Thyroid gland (tissue), 4 donors: ENCODE measurements around the gene ARHGAP45. TPM values are rescaled to one million over a fixed set of nuclear protein-coding genes. Genes with fewer than 3 reads are reported as not detected.
A peak's percentile ranks its signal among the peaks of the same experiment; 100 is the strongest.

ENCODE experiments used
- DNase-seq, 2 donors: peaks; one replicate each; pipeline ENCODE4 v3.0.0-alpha.2; 2019
- H3K27ac ChIP-seq, 3 donors: fragments of 200-600 bp; sonication (generic); 1 replicate in 2 of 3; 2 replicates in 1 of 3; pipeline ENCODE4 v1.5.1; 2016 to 2019; ENCODE audit warnings: mild to moderate bottlenecking in 1 of 3, moderate library complexity in 1 of 3
- H3K27me3 ChIP-seq: fragments of 200-600 bp; sonication (generic); one replicate; pipeline ENCODE4 v1.5.1; 2019
- H3K36me3 ChIP-seq, 2 donors: fragments of 200-600 bp; sonication (generic); one replicate each; pipeline ENCODE4 v1.5.1; 2016 to 2019
- H3K4me1 ChIP-seq, 2 donors: fragments of 200-600 bp; sonication (generic); one replicate each; pipeline ENCODE4 v1.5.1; 2017 to 2019
- H3K4me3 ChIP-seq, 3 donors: fragments of 200-600 bp; sonication (generic); replicated peaks in 1 of 3; 1 replicate in 2 of 3; 2 replicates in 1 of 3; pipeline ENCODE4 v1.5.1; 2016; ENCODE audit warnings: mild to moderate bottlenecking in 1 of 3
- H3K9me3 ChIP-seq: fragments of 200-600 bp; sonication (generic); one replicate; pipeline ENCODE4 v1.5.1; 2017
- POLR2A ChIP-seq, 2 donors: fragments of 450-650 bp; IDR thresholded peaks; one replicate each; pipeline ENCODE4 v1.6.1; 2017; ENCODE audit warnings: antibody characterized with exemption in 2 of 2, mild to moderate bottlenecking in 2 of 2, moderate library complexity in 1 of 2
- WGBS, 2 donors: methylation state at CpG; one replicate each; pipeline ENCODE4 v1.1.5; 2017; 5-methylcytosine and 5-hydroxymethylcytosine counted together
- intact Hi-C: fragments of 100-400 bp; cut with DNase I; formaldehyde crosslinking; loops from one replicate; pipeline ENCODE4 v1.15.1; 2023
- total RNA-seq, 4 donors: library from RNA; depleted of rRNA; stranded (reverse); fragments of >200 nt; gene quantifications; one replicate each; pipeline ENCODE4 v1.2.3, GENCODE V29; 2016
- TF ChIP-seq, protein P1 (sequence below), 6 experiments: fragments of 200-600 bp in 3 of 6; fragments of 450-650 bp in 3 of 6; sonication (generic) in 3 of 6; IDR thresholded peaks; one replicate each; pipeline ENCODE4 v1.5.1; 2016 to 2019; ENCODE audit warnings: antibody characterized with exemption in 6 of 6, mild to moderate bottlenecking in 2 of 6, inconsistent platforms in 1 of 6, moderate library complexity in 1 of 6

The ARHGAP45 gene
- total RNA-seq, 4 donors from 2014 or later: 11.5 to 19.8 (median 14.4) TPM

DNA sequence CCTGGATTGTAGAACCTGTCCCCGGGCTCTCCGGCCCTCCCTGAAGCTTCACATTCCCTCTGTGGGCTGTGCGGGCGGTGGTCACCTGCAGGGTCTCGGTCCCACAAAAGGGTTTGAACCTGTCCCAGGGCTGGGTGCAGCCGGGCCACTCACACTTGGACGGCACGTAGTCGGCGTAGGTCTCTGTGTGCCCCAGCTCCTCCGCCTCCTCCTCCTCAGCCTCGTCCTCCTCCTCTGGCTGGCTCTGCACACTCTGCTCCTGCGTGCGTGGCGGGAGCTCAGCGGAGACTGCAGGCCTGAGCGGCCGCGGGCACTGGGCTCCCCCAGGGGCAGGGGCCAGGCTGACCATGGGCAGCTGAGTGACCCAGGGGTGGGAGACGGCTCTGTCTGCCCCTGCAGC, 56.4 kb downstream of the ARHGAP45 start:
- Histone ChIP-seq H3K9me3 (no peaks in the 10 kb centered on the region), H3K36me3 (peaks cover 68 to 75% of the 10 kb centered on the region in 2 donors), H3K4me3 (no peak overlapping the region), H3K27ac (no peak overlapping the region), H3K4me1 (no peaks in the 10 kb centered on the region), H3K27me3 (no peaks in the 10 kb centered on the region)
- DNase-seq: no peak
- intact Hi-C loops: no loop called here
- TF ChIP-seq, protein P1, sequence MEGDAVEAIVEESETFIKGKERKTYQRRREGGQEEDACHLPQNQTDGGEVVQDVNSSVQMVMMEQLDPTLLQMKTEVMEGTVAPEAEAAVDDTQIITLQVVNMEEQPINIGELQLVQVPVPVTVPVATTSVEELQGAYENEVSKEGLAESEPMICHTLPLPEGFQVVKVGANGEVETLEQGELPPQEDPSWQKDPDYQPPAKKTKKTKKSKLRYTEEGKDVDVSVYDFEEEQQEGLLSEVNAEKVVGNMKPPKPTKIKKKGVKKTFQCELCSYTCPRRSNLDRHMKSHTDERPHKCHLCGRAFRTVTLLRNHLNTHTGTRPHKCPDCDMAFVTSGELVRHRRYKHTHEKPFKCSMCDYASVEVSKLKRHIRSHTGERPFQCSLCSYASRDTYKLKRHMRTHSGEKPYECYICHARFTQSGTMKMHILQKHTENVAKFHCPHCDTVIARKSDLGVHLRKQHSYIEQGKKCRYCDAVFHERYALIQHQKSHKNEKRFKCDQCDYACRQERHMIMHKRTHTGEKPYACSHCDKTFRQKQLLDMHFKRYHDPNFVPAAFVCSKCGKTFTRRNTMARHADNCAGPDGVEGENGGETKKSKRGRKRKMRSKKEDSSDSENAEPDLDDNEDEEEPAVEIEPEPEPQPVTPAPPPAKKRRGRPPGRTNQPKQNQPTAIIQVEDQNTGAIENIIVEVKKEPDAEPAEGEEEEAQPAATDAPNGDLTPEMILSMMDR (IDR thresholded peaks at IDR 0.05): no peak
- no peak for TF ChIP-seq POLR2A (IDR thresholded peaks at IDR 0.05)
- WGBS, 2 donors: 95 to 98% methylated on average over 11 to 19 of the region's 20 CpGs

DNA sequence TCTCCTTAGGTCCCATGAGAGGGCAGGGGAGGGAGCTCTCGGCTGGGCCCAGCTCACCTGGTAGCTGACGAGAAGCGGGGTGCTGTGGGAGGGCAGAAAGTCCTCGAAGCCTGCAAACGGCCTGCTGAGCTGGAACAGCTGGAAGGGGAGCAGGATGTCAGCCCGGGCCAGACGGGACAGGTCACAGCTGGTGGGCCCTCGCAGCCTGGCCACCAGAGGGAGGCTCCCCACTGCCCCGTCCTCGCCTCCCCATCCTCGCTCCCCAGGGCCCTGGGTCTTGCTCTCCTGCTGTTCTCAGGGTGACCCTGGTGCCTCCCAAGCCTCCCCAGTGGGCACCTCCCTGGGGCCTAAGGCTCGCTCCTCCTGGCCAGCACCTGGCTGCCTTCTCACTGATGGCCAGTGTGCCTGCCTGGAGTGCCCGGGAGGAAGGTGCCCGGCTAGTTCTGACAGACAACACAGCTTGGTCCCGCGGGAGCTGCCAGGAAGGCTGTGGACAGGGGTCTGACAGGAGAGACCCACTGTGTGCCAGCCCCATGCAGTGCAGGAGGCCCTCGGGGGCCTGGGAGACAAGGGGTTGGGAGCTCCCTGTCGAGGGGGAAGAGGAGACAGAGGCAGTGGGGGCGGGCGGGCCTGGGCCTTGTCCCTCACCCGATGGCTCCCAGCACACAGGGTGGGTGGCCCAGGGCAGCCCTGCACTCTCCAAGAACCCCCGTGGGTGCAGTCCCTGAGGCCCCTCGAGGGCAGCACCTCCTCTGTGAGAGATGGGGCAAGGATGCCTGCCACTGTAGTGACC, 57.1 kb downstream of the ARHGAP45 start:
- Histone ChIP-seq H3K4me1 (no peaks in the 10 kb centered on the region), H3K9me3 (no peaks in the 10 kb centered on the region), H3K27ac (peak overlapping the region in 1 of 3 donors; percentile 17), H3K36me3 (peaks cover 62 to 69% of the 10 kb centered on the region in 2 donors), H3K27me3 (no peaks in the 10 kb centered on the region), H3K4me3 (no peak overlapping the region)
- intact Hi-C loops: no loop called here
- DNase-seq: no peak
- TF ChIP-seq, protein P1 (IDR thresholded peaks at IDR 0.05): no peak
- TF ChIP-seq POLR2A (IDR thresholded peaks at IDR 0.05): no peak
- 92 to 98% methylated on average over 11 to 20 of the region's 23 CpGs for WGBS, 2 donors

DNA sequence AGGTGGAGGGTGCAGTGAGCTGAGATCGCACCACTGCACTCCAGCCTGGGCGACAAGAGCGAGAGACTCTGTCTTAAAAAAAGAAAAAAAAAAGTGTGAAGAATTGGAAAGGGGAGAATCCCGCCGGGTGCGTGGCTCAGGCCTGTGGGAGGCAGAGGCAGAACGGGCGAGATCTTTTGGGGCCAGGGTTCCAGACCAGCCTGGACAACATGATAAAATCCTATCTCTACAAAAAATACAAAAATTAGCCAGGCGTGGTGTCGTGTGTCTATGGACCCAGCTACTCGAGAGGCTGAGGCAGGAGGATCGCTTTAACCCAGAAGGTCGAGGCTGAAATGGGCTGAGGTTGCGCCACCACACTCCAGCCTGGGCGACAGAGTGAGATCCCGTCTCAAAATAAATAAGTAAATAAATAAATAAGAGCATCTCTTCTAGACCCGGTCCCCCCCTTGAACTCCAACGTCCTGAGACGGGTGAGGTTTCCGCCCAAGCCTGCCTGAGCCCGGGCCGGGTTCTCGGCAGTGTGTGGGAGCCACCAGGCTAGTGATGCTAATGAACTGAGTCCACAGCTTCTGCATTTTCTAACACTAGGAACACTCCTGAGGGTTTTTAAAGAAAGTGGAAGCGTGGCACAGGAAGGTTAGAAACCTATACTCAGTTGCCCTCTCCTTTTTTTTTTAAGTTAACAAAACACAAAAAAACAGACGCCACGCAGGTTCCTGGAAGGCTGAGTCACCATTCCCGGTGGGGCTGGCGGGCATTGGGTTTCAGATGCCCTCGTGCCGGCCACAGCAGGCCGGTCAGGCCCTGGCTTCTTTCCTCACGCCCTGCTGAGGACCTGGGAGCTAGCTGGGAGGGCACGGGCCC, 58.9 kb downstream of the ARHGAP45 start:
- intact Hi-C loops: no loop called here
- peaks cover 46 to 53% of the 10 kb centered on the region in 2 donors for H3K36me3 ChIP-seq
- no peaks in the 10 kb centered on the region for H3K9me3 ChIP-seq
- H3K27me3 ChIP-seq: no peaks in the 10 kb centered on the region
- no peak for DNase-seq
- H3K27ac ChIP-seq: no peak overlapping the region
- peaks cover under 1 to 9% of the 10 kb centered on the region in 2 donors for H3K4me1 ChIP-seq
- no peak overlapping the region for H3K4me3 ChIP-seq
- 92 to 94% methylated on average over 32 to 33 of the region's 33 CpGs for WGBS, 2 donors
- TF ChIP-seq, protein P1 (IDR thresholded peaks at IDR 0.05): no peak
- no peak for TF ChIP-seq POLR2A (IDR thresholded peaks at IDR 0.05)

DNA sequence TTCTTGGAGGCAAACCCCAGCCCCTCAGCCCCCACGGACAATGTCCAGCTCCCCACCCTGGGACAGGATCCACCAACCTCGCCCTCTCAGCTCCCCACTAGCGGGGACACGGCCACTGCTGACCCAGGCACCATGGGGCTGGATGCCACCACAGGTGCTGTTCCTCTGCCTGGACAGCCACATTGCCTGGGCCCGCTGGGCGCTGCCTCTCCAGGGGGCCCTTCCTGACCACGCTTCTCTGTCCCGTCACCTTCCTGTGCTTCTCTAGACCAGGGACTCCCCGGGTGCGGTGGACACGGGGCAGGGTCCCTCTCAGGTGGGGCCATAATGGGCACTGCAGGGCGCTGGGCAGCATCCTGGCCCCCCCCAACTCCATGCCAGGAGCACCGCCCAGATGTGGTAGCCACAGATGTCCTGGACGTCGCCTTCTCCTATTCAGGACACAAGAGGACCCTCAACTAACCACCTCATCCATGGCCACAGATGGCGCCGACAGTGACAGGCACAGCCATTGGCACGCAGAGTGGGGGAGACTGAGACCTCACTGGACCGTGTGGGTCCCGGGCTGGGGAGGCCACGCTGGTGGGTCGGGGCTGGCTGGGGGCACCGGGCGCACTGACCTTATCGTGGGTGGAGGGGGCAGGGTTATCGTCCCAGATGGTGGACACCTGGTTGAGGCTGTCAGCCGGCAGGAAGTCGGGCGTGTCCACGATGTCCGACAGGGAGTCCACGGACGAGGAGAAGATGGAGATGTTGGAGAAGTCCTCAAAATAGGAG, 60.2 kb downstream of the ARHGAP45 start:
- Histone ChIP-seq H3K36me3 (peaks cover 33 to 39% of the 10 kb centered on the region in 2 donors), H3K9me3 (no peaks in the 10 kb centered on the region), H3K4me1 (peaks cover 5 to 9% of the 10 kb centered on the region in 2 donors), H3K4me3 (no peak overlapping the region), H3K27ac (no peak overlapping the region), H3K27me3 (no peaks in the 10 kb centered on the region)
- TF ChIP-seq POLR2A (IDR thresholded peaks at IDR 0.05): no peak
- TF ChIP-seq, protein P1 (IDR thresholded peaks at IDR 0.05): no peak
- 95% methylated on average over 15 to 28 of the region's 33 CpGs for WGBS, 2 donors
- intact Hi-C loops: no loop called here
- no peak for DNase-seq
